ENCODE results near the gene OR10A7. TPM values are rescaled to one million over a fixed set of nuclear protein-coding genes. Genes with fewer than 3 reads are reported as not detected.
"Not testable (repeated sequence)": the region's sequence is repeated elsewhere in the genome, so short reads cannot be mapped to it uniquely, and the experiment has no call there.

OR10A7 gene, protein sequence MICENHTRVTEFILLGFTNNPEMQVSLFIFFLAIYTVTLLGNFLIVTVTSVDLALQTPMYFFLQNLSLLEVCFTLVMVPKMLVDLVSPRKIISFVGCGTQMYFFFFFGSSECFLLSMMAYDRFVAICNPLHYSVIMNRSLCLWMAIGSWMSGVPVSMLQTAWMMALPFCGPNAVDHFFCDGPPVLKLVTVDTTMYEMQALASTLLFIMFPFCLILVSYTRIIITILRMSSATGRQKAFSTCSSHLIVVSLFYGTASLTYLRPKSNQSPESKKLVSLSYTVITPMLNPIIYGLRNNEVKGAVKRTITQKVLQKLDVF
- total RNA-seq (not detected), polyA plus RNA-seq (not detected)

DNA sequence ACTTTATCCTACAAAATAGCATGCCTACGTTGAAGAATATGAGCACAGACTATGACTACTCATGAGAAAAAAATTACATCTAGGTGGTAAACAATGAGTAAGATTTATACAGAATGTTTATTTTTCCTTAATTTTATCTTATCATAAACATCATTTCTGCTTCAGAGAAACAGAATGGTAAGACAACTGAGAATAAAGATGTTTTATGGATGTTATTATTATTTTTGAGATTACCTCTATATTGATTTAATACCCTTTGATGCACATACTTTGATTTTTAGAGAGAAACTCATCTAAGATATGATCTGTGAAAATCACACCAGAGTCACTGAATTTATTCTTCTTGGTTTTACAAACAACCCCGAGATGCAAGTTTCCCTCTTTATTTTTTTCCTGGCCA, at the start of gene OR10A7:
Gene OR10A7 (plus strand): TSS at position 301 of the 400 bp plus-strand sequence. CDS start 0 bp downstream, at position 301.
- DNase-seq (no peak), ATAC-seq (no peak), FAIRE-seq (no peak)
- no peaks in the 10 kb centered on the region for H3K27me3 ChIP-seq
- TF ChIP-seq CTCF (IDR thresholded peaks at IDR 0.05): no peak
- intact Hi-C loops (cut with DNase I): no loop called here
- no peak within 1 kb of the TSS for H3K27ac ChIP-seq
- 70 to 74% methylated on average over 2 of the region's 2 CpGs for WGBS, 2 donors
- H3K9me3 ChIP-seq: no peaks in the 10 kb centered on the region
- no peaks in the 10 kb centered on the region for H3K4me1 ChIP-seq
- no peak within 1 kb of the TSS for H3K4me3 ChIP-seq
- H3K36me3 ChIP-seq: no peaks in the 10 kb centered on the region

DNA sequence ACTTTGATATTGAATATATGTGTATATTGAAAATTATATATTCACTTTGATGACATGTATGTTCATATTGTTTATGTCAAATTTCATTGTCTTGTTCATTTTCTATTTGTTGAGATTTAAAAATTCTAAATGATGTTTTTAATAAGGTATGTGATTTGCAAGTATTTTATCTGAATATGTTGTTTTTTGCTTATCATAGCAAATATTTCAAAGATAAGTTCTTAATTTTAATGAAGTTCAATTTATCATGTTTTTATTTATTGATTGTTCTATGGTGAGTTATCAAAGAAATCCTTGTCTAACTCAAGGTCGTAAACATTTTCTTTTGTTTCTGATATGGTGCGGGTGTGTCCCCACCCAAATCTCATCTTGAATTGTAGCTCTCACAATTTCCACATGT, 49.4 kb upstream of the OR10A7 start:
- no peaks in the 10 kb centered on the region for H3K36me3 ChIP-seq
- ATAC-seq (no peak), DNase-seq (no peak), FAIRE-seq (no peak)
- TF ChIP-seq CTCF (IDR thresholded peaks at IDR 0.05): no peak
- no peaks in the 10 kb centered on the region for H3K4me1 ChIP-seq
- H3K4me3 ChIP-seq: no peak overlapping the region
- H3K27ac ChIP-seq: no peak overlapping the region
- intact Hi-C loops (cut with DNase I): no loop called here
- no peaks in the 10 kb centered on the region for H3K9me3 ChIP-seq
- WGBS, 2 donors: 53 to 62% methylated on average over 2 of the region's 2 CpGs
- H3K27me3 ChIP-seq: no peaks in the 10 kb centered on the region

DNA sequence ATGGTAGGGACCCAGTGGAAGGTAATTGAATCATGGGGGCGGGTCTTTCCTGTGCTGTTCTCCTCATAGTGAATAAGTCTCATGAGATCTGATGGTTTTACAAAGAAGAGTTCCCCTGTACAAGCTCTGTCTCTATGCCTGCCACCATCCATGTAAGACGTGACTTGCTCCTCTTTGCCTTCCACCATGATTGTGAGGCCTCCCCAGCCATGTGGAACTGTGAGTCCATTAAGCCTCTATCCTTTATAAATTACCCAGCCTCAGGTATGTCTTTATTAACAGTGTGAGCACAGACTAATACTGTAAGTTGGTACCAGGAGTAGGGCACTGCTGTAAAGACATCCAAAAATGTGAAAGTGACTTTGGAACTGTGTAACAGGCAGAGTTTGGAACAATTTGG, 49.0 kb upstream of the OR10A7 start:
- H3K9me3 ChIP-seq; H3K4me3 ChIP-seq; ATAC-seq; H3K36me3 ChIP-seq; H3K27me3 ChIP-seq; H3K4me1 ChIP-seq; FAIRE-seq; intact Hi-C loops (cut with DNase I); DNase-seq; H3K27ac ChIP-seq: not testable (repeated sequence)
- WGBS, 2 donors: 38 to 65% methylated on average over 2 of the region's 2 CpGs

- TF ChIP-seq CTCF (IDR thresholded peaks at IDR 0.05): no peak
- WGBS, 2 donors: 20 to 26% methylated on average over 1 of the region's 1 CpG
- intact Hi-C loops (cut with DNase I): no loop called here
Measured at GRCh38 chr12:55172686-55173085, 48.1 kb upstream of the OR10A7 start.

DNA sequence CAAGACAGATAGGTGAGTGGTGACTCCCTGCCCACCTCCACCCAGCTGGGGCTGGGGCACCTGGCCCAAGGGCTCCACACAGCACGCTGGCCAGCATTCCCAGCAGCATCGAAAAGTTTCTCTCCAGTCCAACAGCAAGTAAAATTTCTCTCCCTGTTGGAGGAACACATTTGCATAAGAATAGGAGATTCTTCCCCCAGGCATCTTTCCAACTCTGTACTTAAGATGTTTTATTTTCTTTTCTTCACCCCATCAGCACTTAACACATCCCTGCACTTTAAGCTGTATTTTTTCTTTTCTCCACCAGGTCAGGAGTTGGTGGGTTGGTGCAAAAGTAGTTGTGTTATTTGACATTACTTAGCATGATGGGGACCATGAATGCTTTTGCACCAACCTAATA, 47.4 kb upstream of the OR10A7 start:
- H3K27ac ChIP-seq: no peak overlapping the region
- TF ChIP-seq CTCF (IDR thresholded peaks at IDR 0.05): no peak
- no peaks in the 10 kb centered on the region for H3K4me1 ChIP-seq
- no peak overlapping the region for H3K4me3 ChIP-seq
- ATAC-seq: no peak
- H3K27me3 ChIP-seq: no peaks in the 10 kb centered on the region
- FAIRE-seq: no peak
- no peaks in the 10 kb centered on the region for H3K9me3 ChIP-seq
- WGBS, 2 donors: 72 to 90% methylated on average over 2 of the region's 2 CpGs
- no peak for DNase-seq
- intact Hi-C loops (cut with DNase I): no loop called here
- H3K36me3 ChIP-seq: no peaks in the 10 kb centered on the region

More at GRCh38 chr12:55172686-55173085, 48.1 kb upstream of the OR10A7 start:
- H3K27me3 ChIP-seq: no peaks in the 10 kb centered on the region
- H3K36me3 ChIP-seq: no peaks in the 10 kb centered on the region
- no peaks in the 10 kb centered on the region for H3K4me1 ChIP-seq
- H3K9me3 ChIP-seq: no peaks in the 10 kb centered on the region
- ATAC-seq: no peak
- H3K27ac ChIP-seq: no peak overlapping the region
- H3K4me3 ChIP-seq: no peak overlapping the region
- no peak for FAIRE-seq
- no peak for DNase-seq

Data from pancreas (tissue), 10 donors.